SK-N-MC (cell line): Measurements from ENCODE around the gene ZFYVE28.

Source experiments
- DNase-seq: peaks from one replicate; pipeline ENCODE4 v3.0.0-alpha.2; 2011; ENCODE audit warnings: low read depth, low spot score
- H3K27ac ChIP-seq: fragments of 200-600 bp; sonication (generic); 2 replicates; pipeline ENCODE4 v1.5.1; 2016; ENCODE audit warnings: mixed run types
- H3K36me3 ChIP-seq: fragments of 200-600 bp; sonication (generic); 2 replicates; pipeline ENCODE4 v1.6.1; 2017; ENCODE audit warnings: antibody characterized with exemption, low read length, mixed read lengths; ENCODE audit not compliant: insufficient read depth
- H3K4me3 ChIP-seq: fragments of 200-600 bp; sonication (generic); 2 replicates; pipeline ENCODE4 v1.5.1; 2016
- H3K9ac ChIP-seq: fragments of 200-600 bp; sonication (generic); 2 replicates; pipeline ENCODE4 v1.8.0; 2017; ENCODE audit warnings: mixed run types, mixed read lengths; ENCODE audit not compliant: insufficient read length
- H3K9me3 ChIP-seq: fragments of 200-600 bp; sonication (generic); 2 replicates; pipeline ENCODE4 v1.6.1; 2017; ENCODE audit warnings: low read depth, mild to moderate bottlenecking, antibody characterized with exemption, low read length, moderate library complexity, mixed read lengths
- EZH2 ChIP-seq: fragments of 200-600 bp; sonication (generic); IDR thresholded peaks from one replicate; pipeline ENCODE4 v1.6.1; 2017; ENCODE audit warnings: antibody characterized with exemption
- FOXP2 ChIP-seq: optimal IDR thresholded peaks from 2 replicates; pipeline ENCODE3; 2011; ENCODE audit warnings: mild to moderate bottlenecking, moderate library complexity; ENCODE audit not compliant: insufficient read depth; ENCODE audit errors: extremely low read length, control extremely low read depth
- POLR2AphosphoS5 ChIP-seq: IDR thresholded peaks from 2 replicates; pipeline ENCODE4 v1.6.1; 2012; ENCODE audit warnings: mild to moderate bottlenecking, low read depth, low read length, borderline replicate concordance

ZFYVE28 gene

GRCh38 chr4:2287594-2287915 lies 130.9 kb downstream of the ZFYVE28 start:
- TF ChIP-seq POLR2AphosphoS5 (no peak), EZH2 (no peak), FOXP2 (no peak)
- Histone ChIP-seq H3K9me3 (no peaks in the 10 kb centered on the region), H3K36me3 (no peaks in the 10 kb centered on the region), H3K4me3 (no peak overlapping the region), H3K27ac (no peak overlapping the region), H3K9ac (no peak overlapping the region)
- DNase-seq = no peak

- TF ChIP-seq EZH2 (no peak), POLR2AphosphoS5 (no peak), FOXP2 (no peak)
- DNase-seq = no peak
- no peak overlapping the region for H3K27ac ChIP-seq
- no peak overlapping the region for H3K4me3 ChIP-seq
- H3K9ac ChIP-seq = no peak overlapping the region
- no peaks in the 10 kb centered on the region for H3K9me3 ChIP-seq
- no peaks in the 10 kb centered on the region for H3K36me3 ChIP-seq
Measured at GRCh38 chr4:2286904-2287593, 131.4 kb downstream of the ZFYVE28 start.

DNA sequence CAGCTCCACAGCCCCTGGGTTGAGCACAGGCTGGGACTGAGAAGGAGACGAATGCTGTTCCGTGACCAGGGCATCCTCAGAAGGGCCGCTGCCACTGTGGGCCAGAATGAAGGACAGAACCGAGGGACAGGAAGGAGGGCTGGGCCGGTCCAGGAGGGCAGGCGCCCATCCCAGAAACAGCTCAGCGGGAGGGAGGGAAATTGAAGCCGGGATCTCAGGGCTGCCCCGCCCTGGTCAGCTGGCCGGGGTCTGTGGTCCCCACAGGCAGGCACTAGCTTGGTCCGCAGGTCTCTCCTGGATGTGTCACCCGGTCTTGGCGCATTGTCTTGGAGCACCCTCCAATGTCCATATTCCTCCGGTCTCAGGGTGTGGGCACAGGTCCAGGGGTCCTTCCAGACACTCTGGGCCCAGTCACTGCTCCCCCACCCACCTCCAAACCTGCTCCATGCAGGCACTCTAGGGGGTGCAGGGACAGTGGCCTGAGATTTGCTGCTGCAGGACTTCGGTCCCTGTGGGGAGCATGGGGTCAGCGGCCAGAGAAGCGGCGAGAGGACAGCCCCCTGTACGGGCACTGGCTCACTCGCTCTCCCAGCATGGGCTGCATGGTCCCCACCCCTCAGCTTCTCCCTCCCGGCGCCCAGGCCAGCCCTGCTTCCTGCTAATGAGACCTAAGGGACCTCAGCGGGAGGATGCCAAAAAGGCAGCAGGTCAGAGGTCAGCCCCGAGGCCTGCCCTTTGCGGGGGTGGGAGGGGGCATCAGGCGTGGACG lies 132.6 kb downstream of the ZFYVE28 start:
- Histone ChIP-seq H3K4me3 (no peak overlapping the region), H3K27ac (no peak overlapping the region), H3K9ac (no peak overlapping the region), H3K9me3 (no peaks in the 10 kb centered on the region), H3K36me3 (no peaks in the 10 kb centered on the region)
- no peak for DNase-seq
- no peak for TF ChIP-seq EZH2
- TF ChIP-seq POLR2AphosphoS5 = no peak
- TF ChIP-seq FOXP2 = no peak

DNA sequence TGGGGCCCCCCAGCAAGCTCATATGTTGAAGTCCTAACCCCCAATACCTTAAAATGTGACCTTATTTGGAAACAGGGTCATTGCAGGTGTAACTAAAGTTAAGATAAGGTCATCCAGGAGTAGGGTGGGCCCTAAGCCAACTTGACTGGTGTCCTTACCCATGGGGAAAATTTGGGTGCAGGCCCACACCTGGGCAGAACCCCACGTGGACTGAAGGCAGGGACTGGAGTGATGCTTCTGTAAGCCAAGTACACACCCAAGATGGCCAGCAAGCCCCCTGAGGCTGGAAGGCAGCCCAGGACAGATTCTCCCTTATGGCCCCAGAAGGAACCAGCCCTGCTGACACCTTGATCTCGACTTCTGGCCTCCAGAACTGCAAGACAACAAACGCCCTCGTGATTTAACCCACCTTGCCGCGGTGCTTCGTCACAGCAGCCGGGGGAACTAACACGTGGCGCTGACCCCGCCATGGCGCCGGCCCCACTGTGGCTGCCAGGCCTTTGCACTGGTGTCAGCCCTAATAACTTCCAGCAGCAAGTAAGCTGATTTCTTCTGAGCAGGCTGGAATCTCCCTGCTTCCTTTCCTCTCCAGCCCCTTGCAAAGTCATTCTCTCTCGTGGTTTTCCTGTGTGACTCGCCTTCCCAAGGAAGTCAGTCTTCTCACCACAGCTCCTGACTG lies 133.4 kb downstream of the ZFYVE28 start:
- TF ChIP-seq POLR2AphosphoS5 = no peak
- no peak for TF ChIP-seq EZH2

DNA sequence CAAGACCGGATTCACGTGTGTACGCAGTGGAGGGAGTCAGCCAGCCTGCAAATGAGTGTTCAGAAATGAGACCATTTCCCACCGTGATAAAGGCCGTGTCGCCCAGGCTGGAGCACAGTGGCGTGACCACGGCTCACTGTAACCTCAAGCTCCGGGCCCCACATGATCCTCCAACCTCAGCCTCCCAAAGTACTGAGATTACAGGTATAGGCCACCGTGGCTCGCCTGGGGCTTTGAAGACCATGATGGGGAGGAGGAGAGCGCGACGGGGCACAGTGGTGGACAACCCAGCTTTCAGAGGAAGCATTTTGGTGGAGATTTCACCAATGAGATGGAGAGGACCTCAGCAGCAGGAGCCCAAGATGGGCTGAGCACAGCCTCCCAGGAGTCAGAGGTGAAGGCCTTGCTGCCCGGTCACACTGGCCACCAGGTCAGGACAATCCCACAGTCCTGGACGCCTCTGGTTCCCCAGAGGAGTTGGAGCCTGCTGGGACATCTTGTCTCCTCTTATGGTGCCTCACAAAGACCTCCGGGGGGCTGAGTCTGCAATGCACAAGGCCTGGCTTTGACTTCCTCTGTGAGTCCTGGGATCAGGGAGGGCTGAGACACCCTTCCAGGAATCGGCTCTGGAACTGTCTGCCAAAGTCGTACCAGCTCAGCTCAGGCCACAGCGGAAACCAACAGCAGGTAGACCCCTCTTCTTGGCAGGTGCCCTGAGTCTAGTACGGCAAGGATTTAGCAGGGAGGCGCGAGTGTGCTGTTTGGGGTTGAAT lies 134.1 kb downstream of the ZFYVE28 start:
- no peaks in the 10 kb centered on the region for H3K9me3 ChIP-seq
- H3K36me3 ChIP-seq = no peaks in the 10 kb centered on the region
- no peak overlapping the region for H3K9ac ChIP-seq
- H3K27ac ChIP-seq = no peak overlapping the region
- no peak for DNase-seq
- TF ChIP-seq POLR2AphosphoS5 (no peak), EZH2 (no peak), FOXP2 (no peak)
- no peak overlapping the region for H3K4me3 ChIP-seq

More for the DNA sequence above, 133.4 kb downstream of the ZFYVE28 start:
- no peak overlapping the region for H3K27ac ChIP-seq
- no peaks in the 10 kb centered on the region for H3K36me3 ChIP-seq
- H3K4me3 ChIP-seq = no peak overlapping the region
- no peak for DNase-seq
- H3K9me3 ChIP-seq = no peaks in the 10 kb centered on the region
- no peak overlapping the region for H3K9ac ChIP-seq

DNA sequence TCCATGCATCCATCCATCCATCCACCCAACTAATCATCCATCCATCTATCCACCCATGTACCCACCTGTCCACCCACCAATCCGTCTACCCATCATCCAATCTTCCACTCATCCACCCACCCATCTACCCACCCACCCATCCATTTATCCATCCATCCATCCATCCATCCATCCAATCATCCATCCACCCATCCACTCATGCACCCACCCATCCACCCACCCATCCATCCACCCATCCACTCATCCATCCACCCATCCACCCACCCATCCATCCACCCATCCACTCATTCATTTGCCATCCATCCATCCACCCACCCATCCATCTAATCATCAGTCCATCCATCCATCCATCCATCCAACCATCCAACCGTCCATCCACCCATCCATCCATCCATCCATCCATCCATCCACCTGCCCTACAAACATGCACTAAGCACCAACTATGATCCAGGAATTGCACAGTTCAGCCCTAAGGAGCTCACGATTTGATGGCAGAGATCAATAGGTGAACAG lies 135.2 kb downstream of the ZFYVE28 start:
- Histone ChIP-seq H3K4me3 (no peak overlapping the region), H3K27ac (no peak overlapping the region), H3K36me3 (no peaks in the 10 kb centered on the region), H3K9me3 (no peaks in the 10 kb centered on the region), H3K9ac (no peak overlapping the region)
- no peak for TF ChIP-seq EZH2
- TF ChIP-seq FOXP2 = no peak
- no peak for TF ChIP-seq POLR2AphosphoS5
- DNase-seq = no peak

DNA sequence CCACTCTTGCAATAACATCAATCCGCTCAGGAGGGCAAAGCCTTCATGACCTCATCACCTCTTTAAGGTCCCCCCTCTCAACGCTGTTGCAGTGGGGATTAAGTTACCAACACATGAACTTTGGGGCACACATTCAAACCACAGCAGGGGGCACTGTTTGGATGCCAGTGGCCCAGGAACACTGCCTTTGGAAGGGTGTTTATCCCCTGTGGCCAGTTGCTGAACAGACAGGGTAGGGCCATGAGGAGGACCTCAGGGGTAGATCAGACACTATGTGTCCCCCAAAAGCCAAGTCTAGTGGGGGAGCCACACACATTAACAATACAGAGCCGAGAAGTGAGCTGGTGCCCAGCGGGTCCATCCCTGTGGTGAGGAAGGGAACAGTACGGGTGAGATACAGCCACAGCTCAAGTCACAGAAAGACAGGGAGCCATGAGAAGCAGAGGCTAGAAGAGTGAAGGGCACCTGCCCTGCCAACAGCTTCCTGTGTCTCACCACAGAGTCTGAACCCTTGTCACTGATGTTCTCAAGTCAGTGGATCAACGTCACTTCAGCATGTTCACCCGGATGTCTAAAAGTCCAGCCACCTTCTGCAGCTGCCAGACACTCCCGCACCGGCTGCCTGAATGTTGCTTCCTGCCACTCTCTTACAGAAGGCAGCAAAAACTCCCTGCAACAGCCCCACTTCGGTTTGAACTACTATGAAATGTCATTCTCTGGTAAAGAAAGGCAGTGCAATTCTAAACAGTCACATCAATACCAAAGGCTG lies 136.7 kb downstream of the ZFYVE28 start:
- H3K9ac ChIP-seq = no peak overlapping the region
- H3K9me3 ChIP-seq = no peaks in the 10 kb centered on the region
- no peak overlapping the region for H3K4me3 ChIP-seq
- no peak for TF ChIP-seq POLR2AphosphoS5
- TF ChIP-seq EZH2 = no peak
- no peak for TF ChIP-seq FOXP2
- H3K36me3 ChIP-seq = no peaks in the 10 kb centered on the region
- H3K27ac ChIP-seq = no peak overlapping the region
- DNase-seq = no peak
